Measurements from ENCODE around the gene SERF2. TPM values are rescaled to one million over a fixed set of nuclear protein-coding genes. Genes with fewer than 3 reads are reported as not detected.

Gene SERF2
- total and polyA plus RNA-seq, 2 of the 13 experiments (the other 11 are each of a cell fraction or from before 2014, with no cell fraction given): 811 to 1,257 TPM

DNA sequence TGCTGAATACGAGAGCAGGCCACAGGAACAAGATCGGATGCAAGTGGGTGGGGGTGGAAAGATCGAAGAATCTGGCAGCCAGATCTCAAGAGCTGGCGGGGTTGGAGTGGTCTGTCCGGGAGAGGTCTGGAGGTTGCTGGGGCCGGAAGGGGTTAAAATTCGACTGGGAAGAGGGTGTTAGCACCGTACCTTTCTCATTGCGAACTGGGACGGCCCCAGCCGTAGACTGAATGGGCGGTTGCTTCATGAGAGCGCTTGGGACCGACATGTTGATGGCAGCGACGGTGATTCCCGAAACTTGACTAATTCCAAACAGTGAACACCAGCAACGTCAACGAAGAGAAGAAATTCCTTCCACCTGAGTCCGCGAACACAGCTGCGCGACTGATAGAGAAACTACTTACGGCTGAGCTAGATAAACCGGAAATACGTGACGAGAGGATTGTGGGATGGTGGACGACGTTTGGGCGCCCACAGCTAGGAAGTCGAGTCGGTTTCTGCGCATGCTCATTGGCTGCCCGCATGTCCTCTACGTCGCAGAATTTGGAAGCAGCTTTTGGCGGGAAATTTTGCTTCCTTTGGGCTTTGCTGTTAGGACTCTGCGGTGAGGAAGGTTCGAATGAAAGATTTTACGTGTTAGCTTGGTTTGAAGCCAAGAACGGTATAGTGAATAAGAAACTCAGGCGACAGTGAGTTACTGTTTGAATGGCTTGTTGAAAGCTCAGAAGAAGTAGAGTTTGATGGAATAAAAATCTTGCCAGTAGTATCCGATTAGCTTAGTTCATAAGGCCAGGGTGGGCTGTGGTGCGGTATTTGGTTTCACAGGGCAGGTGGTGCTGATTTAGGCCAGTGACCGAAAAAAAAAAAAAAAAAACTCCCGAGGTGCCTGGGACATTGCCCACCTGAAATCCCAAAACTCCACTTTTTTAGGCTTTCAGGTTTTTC lies 32.5 kb downstream of the SERF2 start, which contains the start of gene MFAP1 (continued):
- peak; percentile 57; the same call in 1 of the 2 replicates for TF ChIP-seq AHDC1 (CRISPR knock-in tag; IDR thresholded peaks at IDR 0.05; ENCODE audit: borderline replicate concordance)
- TF ChIP-seq ATRX (CRISPR knock-in tag; IDR thresholded peaks at IDR 0.05; ENCODE audit: borderline replicate concordance): no peak
- TF ChIP-seq, protein P1, sequence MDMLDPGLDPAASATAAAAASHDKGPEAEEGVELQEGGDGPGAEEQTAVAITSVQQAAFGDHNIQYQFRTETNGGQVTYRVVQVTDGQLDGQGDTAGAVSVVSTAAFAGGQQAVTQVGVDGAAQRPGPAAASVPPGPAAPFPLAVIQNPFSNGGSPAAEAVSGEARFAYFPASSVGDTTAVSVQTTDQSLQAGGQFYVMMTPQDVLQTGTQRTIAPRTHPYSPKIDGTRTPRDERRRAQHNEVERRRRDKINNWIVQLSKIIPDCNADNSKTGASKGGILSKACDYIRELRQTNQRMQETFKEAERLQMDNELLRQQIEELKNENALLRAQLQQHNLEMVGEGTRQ (IDR thresholded peaks at IDR 0.05; ENCODE audit: low read depth, low read length): no peak
- TF ChIP-seq, protein P1 (CRISPR knock-in tag; IDR thresholded peaks at IDR 0.05; ENCODE audit: borderline replicate concordance): no peak
- TF ChIP-seq, protein P2, sequence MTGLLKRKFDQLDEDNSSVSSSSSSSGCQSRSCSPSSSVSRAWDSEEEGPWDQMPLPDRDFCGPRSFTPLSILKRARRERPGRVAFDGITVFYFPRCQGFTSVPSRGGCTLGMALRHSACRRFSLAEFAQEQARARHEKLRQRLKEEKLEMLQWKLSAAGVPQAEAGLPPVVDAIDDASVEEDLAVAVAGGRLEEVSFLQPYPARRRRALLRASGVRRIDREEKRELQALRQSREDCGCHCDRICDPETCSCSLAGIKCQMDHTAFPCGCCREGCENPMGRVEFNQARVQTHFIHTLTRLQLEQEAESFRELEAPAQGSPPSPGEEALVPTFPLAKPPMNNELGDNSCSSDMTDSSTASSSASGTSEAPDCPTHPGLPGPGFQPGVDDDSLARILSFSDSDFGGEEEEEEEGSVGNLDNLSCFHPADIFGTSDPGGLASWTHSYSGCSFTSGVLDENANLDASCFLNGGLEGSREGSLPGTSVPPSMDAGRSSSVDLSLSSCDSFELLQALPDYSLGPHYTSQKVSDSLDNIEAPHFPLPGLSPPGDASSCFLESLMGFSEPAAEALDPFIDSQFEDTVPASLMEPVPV (CRISPR knock-in tag; IDR thresholded peaks at IDR 0.05): peak; percentile 79; the same call in 1 of the 2 replicates
- no peak; the same call in 1 of the 2 replicates for TF ChIP-seq ZNF510 (CRISPR knock-in tag; IDR thresholded peaks at IDR 0.05; ENCODE audit: low read depth)
- TF ChIP-seq NFE2L2 (IDR thresholded peaks at IDR 0.05; ENCODE audit: low read length): no peak
- TF ChIP-seq ZNF205 (CRISPR knock-in tag; IDR thresholded peaks at IDR 0.05): no peak
- no peak for TF ChIP-seq ZNF768 (CRISPR knock-in tag; IDR thresholded peaks at IDR 0.05)
- peak; percentile 49; the same call in 1 of the 2 replicates for TF ChIP-seq ZC3H13 (CRISPR knock-in tag; IDR thresholded peaks at IDR 0.05)
- peak; percentile 94 for TF ChIP-seq ZNF781 (CRISPR knock-in tag; IDR thresholded peaks at IDR 0.05; ENCODE audit: borderline replicate concordance, not compliant biosample characterization)
- TF ChIP-seq MEF2D (CRISPR knock-in tag; IDR thresholded peaks at IDR 0.05): peak; percentile 84
- no peak; the same call in 1 of the 2 replicates for TF ChIP-seq ZNF629 (CRISPR knock-in tag; conservative IDR thresholded peaks at IDR 0.05)
- TF ChIP-seq FLYWCH1 (CRISPR knock-in tag; IDR thresholded peaks at IDR 0.05): 0 out of 2 replicates have a peak, but pooled peaks have one; percentile 14
- TF ChIP-seq ZNF10 (CRISPR knock-in tag; IDR thresholded peaks at IDR 0.05; ENCODE audit: borderline replicate concordance, low read depth): no peak
- TF ChIP-seq ZNF207 (IDR thresholded peaks at IDR 0.05; ENCODE audit: borderline replicate concordance): no peak
- TF ChIP-seq HIC2 (CRISPR knock-in tag; IDR thresholded peaks at IDR 0.05; ENCODE audit: low read depth): no peak

Measured in HepG2 (cell line).